GM23338 (cell line): ENCODE results near the gene BID. TPM values are rescaled to one million over a fixed set of nuclear protein-coding genes. Genes with fewer than 3 reads are reported as not detected.

Experiments
- CREB1 ChIP-seq: fragments of 250-450 bp; sonication (Bioruptor Pico); IDR thresholded peaks from 2 replicates; pipeline ENCODE4 v1.5.0; 2020; ENCODE audit warnings: low read depth, mild to moderate bottlenecking, moderate library complexity
- ETS1 ChIP-seq: IDR thresholded peaks from 2 replicates; pipeline ENCODE4 v1.6.1; 2016; ENCODE audit warnings: antibody characterized with exemption
- EZH2 ChIP-seq: fragments of 200-600 bp; sonication (generic); IDR thresholded peaks from one replicate; pipeline ENCODE4 v1.8.0; 2017; ENCODE audit warnings: antibody characterized with exemption, mild to moderate bottlenecking, low read depth; ENCODE audit not compliant: unreplicated experiment
- JUNB ChIP-seq: IDR thresholded peaks from one replicate; pipeline ENCODE4 v1.6.1; 2016; ENCODE audit warnings: antibody characterized with exemption; ENCODE audit not compliant: unreplicated experiment
- POLR2AphosphoS5 ChIP-seq: IDR thresholded peaks from 2 replicates; pipeline ENCODE4 v1.6.1; 2016; ENCODE audit warnings: antibody characterized with exemption, low read depth
- ZNF114 ChIP-seq: fragments of 250-450 bp; sonication (Bioruptor Pico); IDR thresholded peaks from 2 replicates; pipeline ENCODE4 v1.5.0; 2020; ENCODE audit warnings: mild to moderate bottlenecking, moderate library complexity
- ZNF462 ChIP-seq: fragments of 250-450 bp; sonication (Bioruptor Pico); IDR thresholded peaks from 2 replicates; pipeline ENCODE4 v1.5.0; 2020; ENCODE audit warnings: mild to moderate bottlenecking, moderate library complexity
- polyA plus RNA-seq: library from polyadenylated mRNA; unstranded; fragments of >200 nt; fragmentation: Nextera tagmentation; extraction: Ambion mirVana; gene quantifications from 2 replicates; pipeline ENCODE4 v1.2.1, GENCODE V29; 2016
- total RNA-seq: library from RNA; depleted of rRNA; stranded (reverse); fragments of >200 nt; shearing (Covaris generic); gene quantifications from 2 replicates; pipeline ENCODE4 v1.2.3, GENCODE V29; 2014
- TF ChIP-seq, protein P1 (sequence below), 2 experiments: fragments of 200-600 bp in 1 of 2; sonication (generic) in 1 of 2; conservative IDR thresholded peaks; 2 replicates each; pipeline versions ENCODE4 v1.5.1 to v1.6.1; 2016 to 2017; ENCODE audit warnings: antibody characterized with exemption in 2 of 2, low read depth in 2 of 2, mild to moderate bottlenecking in 2 of 2, moderate library complexity in 1 of 2

Gene BID
- total and polyA plus RNA-seq, 2 experiments from 2014 or later, result 65.1 to 125 TPM

DNA sequence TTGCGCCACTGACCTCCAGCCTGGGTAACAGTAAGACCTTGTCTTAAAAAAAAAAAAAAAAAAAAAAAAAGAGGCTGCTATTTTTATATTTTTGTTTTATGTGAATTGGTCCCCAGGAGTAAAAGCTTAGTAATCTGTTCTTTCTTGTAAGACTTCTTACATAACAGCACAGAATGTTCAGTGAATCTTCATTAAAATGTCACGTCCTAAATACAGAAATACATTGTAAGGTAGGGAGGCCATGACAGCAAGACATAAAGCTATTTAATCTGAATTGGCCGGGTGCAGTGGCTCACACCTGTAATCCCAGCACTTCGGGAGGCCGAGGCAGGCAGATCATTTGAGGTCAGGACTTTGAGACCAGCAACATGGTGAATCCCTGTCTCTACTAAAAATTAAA is 64.2 kb downstream of the BID start (continued):
- TF ChIP-seq ZNF462 (no peak), ETS1 (no peak), CREB1 (CRISPR knock-in tag) (no peak), JUNB (no peak), ZNF114 (CRISPR knock-in tag) (no peak), POLR2AphosphoS5 (no peak), EZH2 (no peak)
- TF ChIP-seq, protein P1, sequence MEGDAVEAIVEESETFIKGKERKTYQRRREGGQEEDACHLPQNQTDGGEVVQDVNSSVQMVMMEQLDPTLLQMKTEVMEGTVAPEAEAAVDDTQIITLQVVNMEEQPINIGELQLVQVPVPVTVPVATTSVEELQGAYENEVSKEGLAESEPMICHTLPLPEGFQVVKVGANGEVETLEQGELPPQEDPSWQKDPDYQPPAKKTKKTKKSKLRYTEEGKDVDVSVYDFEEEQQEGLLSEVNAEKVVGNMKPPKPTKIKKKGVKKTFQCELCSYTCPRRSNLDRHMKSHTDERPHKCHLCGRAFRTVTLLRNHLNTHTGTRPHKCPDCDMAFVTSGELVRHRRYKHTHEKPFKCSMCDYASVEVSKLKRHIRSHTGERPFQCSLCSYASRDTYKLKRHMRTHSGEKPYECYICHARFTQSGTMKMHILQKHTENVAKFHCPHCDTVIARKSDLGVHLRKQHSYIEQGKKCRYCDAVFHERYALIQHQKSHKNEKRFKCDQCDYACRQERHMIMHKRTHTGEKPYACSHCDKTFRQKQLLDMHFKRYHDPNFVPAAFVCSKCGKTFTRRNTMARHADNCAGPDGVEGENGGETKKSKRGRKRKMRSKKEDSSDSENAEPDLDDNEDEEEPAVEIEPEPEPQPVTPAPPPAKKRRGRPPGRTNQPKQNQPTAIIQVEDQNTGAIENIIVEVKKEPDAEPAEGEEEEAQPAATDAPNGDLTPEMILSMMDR (conservative IDR thresholded peaks at IDR 0.05; ENCODE audit: low read depth in 2 of 2), result no peak
